Measurements from ENCODE around the gene TMEM209. TPM values are rescaled to one million over a fixed set of nuclear protein-coding genes. Genes with fewer than 3 reads are reported as not detected.
"Not testable (repeated sequence)": the region's sequence is repeated elsewhere in the genome, so short reads cannot be mapped to it uniquely, and the experiment has no call there.

Gene TMEM209
- total RNA-seq, 1 experiment from 2014 or later: 46.7 TPM

DNA sequence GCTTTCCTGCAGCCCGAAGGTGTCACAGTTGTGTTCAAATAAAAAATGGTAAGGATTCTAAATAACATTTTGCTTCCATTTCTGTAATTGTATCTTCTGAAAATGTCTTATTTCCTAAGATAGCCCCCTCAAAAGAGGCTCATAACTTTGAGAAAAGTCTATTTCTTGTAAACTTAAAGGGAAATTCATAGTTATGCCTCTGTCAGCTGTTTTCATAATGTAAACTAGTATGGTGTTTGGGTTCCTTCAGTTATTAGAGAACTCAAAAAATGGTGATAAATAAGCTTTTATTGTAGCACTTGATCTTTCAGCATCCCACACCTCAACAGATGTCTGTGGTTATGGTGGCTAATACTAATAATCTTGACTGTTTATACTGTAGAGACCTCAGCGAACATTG, 77.8 kb downstream of the TMEM209 start:
- DNase-seq (ENCODE audit: low read depth): no peak

DNA sequence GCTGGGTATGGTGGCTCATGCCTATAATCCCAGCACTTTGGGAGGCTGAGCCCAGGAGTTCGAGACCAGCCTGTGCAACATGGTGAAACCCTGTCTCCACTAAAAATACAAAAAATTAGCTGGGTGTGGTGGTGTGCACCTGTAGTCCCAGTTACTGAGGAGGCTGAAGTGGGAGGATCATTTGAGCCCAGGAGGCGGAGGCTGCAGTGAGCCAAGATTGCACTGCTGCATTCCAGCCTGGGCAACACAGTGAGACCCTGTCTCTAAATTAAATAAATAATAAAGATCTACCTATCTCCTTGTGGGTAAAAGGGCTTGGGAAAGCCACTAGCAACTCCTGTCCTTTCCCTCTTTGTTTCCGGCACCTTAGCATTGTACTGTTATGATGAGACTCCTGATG, 78.4 kb downstream of the TMEM209 start:
- DNase-seq (ENCODE audit: low read depth): not testable (repeated sequence)

DNA sequence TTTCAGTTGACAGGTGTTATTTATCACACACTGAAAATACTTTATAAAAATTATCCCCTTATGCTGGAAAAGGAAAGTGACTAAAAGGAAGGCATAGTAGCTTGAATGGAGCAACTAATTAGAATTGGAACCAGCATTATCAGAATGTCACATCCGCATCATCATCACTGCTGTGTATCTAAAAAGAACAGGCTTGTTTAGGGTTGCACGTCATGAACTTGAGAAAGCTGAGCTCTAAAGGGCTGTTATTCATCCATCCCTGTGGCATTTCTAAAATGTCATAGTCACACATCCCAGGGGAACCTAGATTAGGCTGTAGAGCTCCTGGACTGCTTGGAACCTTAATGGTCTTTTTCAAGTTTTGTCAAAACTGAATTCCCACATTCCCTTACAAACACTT, 80.5 kb downstream of the TMEM209 start:
- DNase-seq (ENCODE audit: low read depth): no peak

DNA sequence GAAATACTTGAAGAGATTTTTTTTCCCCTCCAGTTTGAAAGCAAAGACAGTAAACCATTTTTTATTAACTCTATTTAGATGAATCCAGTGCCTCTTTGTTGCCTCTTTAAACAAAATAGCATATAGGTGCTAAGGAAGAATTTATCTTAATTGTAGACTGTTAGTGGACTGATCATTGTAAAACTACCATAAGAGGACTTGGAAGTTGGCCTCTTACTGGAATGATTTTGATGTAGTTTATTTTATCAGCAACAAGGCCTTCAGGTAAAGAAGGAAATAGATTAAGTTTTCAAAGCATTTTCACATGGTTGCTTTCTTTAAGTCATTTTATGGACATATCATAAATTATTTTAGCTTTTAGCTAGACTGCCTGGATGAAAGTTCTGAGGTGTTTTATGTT, 81.7 kb downstream of the TMEM209 start:
- DNase-seq (ENCODE audit: low read depth): no peak

DNA sequence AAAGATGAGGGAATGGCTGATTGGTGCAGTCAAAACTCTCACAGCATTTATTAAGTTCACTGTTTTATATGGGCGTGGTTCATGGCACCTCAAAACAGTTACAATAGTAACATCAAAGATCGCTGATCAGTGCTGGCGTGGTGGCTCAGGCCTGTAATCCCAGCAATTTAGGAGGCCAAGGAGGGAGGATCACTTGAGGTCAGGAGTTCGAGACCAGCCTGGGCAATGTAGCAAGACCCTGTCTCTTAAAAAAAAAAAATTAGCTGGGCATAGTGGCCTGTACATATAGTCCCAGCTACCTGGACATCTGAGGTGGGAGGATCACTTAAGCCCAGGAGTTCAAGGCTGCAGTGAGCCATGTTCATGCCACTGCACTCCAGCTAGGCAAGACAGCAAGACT, 86.4 kb downstream of the TMEM209 start:
- no peak for DNase-seq (ENCODE audit: low read depth)

DNA sequence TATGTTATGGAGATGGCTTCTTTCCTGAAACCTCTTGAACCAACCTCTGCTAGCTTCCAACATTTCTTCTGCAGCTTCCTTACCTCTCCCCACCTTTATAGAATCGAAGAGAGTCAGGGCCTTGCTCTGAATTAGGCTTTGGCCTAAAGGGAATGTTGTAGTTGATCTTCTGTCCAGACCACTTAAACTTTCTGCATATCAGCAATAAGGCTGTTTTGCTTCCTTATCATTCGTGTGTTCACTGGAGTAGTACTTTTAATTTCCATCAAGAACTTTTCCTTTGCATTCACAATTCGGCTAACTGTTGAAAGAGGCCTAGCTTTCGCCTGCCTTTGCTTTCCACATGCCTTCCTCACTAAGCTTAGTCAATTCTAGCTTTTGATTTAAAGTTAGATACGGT, 86.9 kb downstream of the TMEM209 start:
- DNase-seq (ENCODE audit: low read depth): no peak

DNA sequence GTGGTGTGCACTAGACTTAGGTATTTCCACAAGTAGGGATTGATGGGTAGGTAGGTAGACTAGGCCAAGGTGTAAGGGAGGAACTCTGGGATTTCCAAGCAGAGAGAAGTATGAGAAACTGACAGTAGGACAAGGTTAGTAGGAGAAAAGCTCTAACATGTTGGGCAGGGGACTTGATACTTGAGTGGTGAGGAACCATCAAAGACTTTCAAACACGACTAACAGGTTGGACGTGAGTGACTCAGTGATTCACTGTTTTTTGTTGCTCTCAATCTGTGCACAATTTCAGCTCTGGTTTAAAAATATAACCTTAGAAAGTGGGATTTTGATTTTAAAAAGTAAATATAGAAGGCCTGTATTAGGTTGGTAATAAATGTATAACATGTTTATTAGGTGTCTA, 90.4 kb downstream of the TMEM209 start:
- no peak for DNase-seq (ENCODE audit: low read depth)

Other genes with a start within 250 kb of the TMEM209 start
- gene ZC3HC1, start 154.0 kb downstream of the TMEM209 start, total RNA-seq (2014; rRNA removed; shearing (Covaris generic)): 75.4 and 116 TPM in 2 replicates
- gene KLHDC10, start 134.9 kb downstream of the TMEM209 start, total RNA-seq (2014; rRNA removed; shearing (Covaris generic)): 24.5 and 28.5 TPM in 2 replicates
- gene SSMEM1, start 2.5 kb upstream of the TMEM209 start, total RNA-seq (2014; rRNA removed; shearing (Covaris generic)): not detected in 2 replicates
- gene CPA2, start 61.5 kb upstream of the TMEM209 start, total RNA-seq (2014; rRNA removed; shearing (Covaris generic)): 0.11 TPM in 1 of 2 replicates, not detected in the other
- gene CPA4, start 87.8 kb upstream of the TMEM209 start, total RNA-seq (2014; rRNA removed; shearing (Covaris generic)): 85.6 and 98.8 TPM in 2 replicates
- gene CPA5, start 139.4 kb upstream of the TMEM209 start, total RNA-seq (2014; rRNA removed; shearing (Covaris generic)): 0.06 TPM in 1 of 2 replicates, not detected in the other
- gene CPA1, start 175.1 kb upstream of the TMEM209 start, total RNA-seq (2014; rRNA removed; shearing (Covaris generic)): not detected in 2 replicates
- gene CEP41, start 235.6 kb upstream of the TMEM209 start, total RNA-seq (2014; rRNA removed; shearing (Covaris generic)): 33.1 and 43.9 TPM in 2 replicates

Data from Daoy (cell line).